ENCODE results near the gene MAP3K14. TPM values are rescaled to one million over a fixed set of nuclear protein-coding genes. Genes with fewer than 3 reads are reported as not detected.

MAP3K14 gene
- total and polyA plus RNA-seq, 10 of the 15 experiments (the other 5 are each of a cell fraction or from before 2014, with no cell fraction given), result 2.1 to 33.3 (median 19.7) TPM

DNA sequence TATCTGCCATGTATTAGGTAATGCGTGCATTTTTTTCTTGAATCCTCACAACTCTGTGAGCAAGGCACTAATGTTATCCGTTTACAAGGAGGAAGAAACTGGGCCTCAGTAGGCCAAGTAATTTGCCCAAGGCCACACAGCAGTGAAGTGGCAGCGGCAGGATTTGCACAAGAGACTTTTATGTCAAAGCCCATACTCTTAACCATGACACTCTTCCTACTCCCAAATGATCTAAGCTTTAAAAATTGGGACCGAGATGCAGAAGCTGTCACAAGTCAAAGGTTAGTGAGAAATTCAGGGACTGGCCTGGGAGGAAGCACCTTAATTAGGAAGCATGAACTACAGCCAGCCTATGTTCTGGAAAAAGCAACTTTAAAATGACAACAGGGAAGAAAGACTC lies 10.7 kb downstream of the MAP3K14 start:
- H3K27ac ChIP-seq (ENCODE audit: control insufficient read depth, insufficient read depth), result peak overlapping the region; percentile 60
- intact Hi-C loops (cut with micrococcal nuclease; ENCODE audit: unreplicated experiment), result no loop called here
- peak overlapping the region; percentile 11; the same call in 1 of the 2 replicates for H3K4me2 ChIP-seq (ENCODE audit: control insufficient read depth, insufficient read depth)
- TF ChIP-seq SP1 (IDR thresholded peaks at IDR 0.05; ENCODE audit: low read depth, low read length), result no peak
- TF ChIP-seq, protein P1, sequence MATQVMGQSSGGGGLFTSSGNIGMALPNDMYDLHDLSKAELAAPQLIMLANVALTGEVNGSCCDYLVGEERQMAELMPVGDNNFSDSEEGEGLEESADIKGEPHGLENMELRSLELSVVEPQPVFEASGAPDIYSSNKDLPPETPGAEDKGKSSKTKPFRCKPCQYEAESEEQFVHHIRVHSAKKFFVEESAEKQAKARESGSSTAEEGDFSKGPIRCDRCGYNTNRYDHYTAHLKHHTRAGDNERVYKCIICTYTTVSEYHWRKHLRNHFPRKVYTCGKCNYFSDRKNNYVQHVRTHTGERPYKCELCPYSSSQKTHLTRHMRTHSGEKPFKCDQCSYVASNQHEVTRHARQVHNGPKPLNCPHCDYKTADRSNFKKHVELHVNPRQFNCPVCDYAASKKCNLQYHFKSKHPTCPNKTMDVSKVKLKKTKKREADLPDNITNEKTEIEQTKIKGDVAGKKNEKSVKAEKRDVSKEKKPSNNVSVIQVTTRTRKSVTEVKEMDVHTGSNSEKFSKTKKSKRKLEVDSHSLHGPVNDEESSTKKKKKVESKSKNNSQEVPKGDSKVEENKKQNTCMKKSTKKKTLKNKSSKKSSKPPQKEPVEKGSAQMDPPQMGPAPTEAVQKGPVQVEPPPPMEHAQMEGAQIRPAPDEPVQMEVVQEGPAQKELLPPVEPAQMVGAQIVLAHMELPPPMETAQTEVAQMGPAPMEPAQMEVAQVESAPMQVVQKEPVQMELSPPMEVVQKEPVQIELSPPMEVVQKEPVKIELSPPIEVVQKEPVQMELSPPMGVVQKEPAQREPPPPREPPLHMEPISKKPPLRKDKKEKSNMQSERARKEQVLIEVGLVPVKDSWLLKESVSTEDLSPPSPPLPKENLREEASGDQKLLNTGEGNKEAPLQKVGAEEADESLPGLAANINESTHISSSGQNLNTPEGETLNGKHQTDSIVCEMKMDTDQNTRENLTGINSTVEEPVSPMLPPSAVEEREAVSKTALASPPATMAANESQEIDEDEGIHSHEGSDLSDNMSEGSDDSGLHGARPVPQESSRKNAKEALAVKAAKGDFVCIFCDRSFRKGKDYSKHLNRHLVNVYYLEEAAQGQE (IDR thresholded peaks at IDR 0.05; ENCODE audit: low read depth, low read length), result no peak
- TF ChIP-seq, protein P2, sequence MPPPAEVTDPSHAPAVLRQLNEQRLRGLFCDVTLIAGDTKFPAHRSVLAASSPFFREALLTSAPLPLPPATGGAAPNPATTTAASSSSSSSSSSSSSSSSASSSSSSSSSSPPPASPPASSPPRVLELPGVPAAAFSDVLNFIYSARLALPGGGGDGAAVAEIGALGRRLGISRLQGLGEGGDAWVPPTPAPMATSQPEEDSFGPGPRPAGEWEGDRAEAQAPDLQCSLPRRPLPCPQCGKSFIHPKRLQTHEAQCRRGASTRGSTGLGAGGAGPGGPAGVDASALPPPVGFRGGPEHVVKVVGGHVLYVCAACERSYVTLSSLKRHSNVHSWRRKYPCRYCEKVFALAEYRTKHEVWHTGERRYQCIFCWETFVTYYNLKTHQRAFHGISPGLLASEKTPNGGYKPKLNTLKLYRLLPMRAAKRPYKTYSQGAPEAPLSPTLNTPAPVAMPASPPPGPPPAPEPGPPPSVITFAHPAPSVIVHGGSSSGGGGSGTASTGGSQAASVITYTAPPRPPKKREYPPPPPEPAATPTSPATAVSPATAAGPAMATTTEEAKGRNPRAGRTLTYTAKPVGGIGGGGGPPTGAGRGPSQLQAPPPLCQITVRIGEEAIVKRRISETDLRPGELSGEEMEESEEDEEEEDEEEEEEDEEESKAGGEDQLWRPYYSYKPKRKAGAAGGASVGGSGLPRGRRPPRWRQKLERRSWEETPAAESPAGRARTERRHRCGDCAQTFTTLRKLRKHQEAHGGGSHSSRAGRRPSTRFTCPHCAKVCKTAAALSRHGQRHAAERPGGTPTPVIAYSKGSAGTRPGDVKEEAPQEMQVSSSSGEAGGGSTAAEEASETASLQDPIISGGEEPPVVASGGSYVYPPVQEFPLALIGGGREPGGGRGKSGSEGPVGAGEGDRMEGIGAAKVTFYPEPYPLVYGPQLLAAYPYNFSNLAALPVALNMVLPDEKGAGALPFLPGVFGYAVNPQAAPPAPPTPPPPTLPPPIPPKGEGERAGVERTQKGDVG (CRISPR knock-in tag; IDR thresholded peaks at IDR 0.05), result no peak
- no peak for TF ChIP-seq ASH2L (IDR thresholded peaks at IDR 0.05; ENCODE audit: borderline replicate concordance, low read depth)
- TF ChIP-seq CHD1 (IDR thresholded peaks at IDR 0.05; ENCODE audit: low read depth, low read length), result no peak
- TF ChIP-seq MTA2 (IDR thresholded peaks at IDR 0.05; ENCODE audit: low read depth), result no peak
- no peak for TF ChIP-seq RELB (IDR thresholded peaks at IDR 0.05; ENCODE audit: low read depth)
- no peak for TF ChIP-seq ATF3 (IDR thresholded peaks at IDR 0.05; ENCODE audit: borderline replicate concordance, extremely low read depth, low read depth, low read length)
- TF ChIP-seq ZNF217 (IDR thresholded peaks at IDR 0.05), result no peak
- no peak for TF ChIP-seq KAT2A (conservative IDR thresholded peaks at IDR 0.05; ENCODE audit: control insufficient read depth, low read depth, low read length)
- TF ChIP-seq TARDBP (IDR thresholded peaks at IDR 0.05; ENCODE audit: borderline replicate concordance), result no peak

More for the DNA sequence above, 10.7 kb downstream of the MAP3K14 start:
- RAD21 ChIA-PET (ENCODE audit: unreplicated experiment), result interaction anchor here (1.3 to 12.1 kb wide), 4 partner anchors 9 to 79 kb away, joined by 4 to 216 read pairs (median 18); partner anchors contain the start of gene MAP3K14
- Histone ChIP-seq H3K36me3 (ENCODE audit: control insufficient read depth in 2 of 2, insufficient read depth in 2 of 2, low read length in 1 of 2) (peaks cover 5 to 16% of the 10 kb centered on the region in 2 experiments), H3K9me3 (replicated peaks; ENCODE audit: control insufficient read depth, insufficient read depth, low read length) (no peaks in the 10 kb centered on the region; the same call in 2 of the 3 replicates), H4K20me1 (ENCODE audit: control insufficient read depth, insufficient read depth) (no peaks in the 10 kb centered on the region), H3K4me1 (ENCODE audit: control insufficient read depth, insufficient read depth, low read length) (peaks cover 85% of the 10 kb centered on the region), H2AFZ (ENCODE audit: control insufficient read depth, low read depth, low read length) (no peak overlapping the region), H3K27me3 (replicated peaks in 1 of 2; ENCODE audit: control insufficient read depth in 2 of 2, insufficient read depth in 2 of 2, low read length in 1 of 2) (no peaks in the 10 kb centered on the region), H3K9ac (ENCODE audit: control insufficient read depth, insufficient read depth, low read length) (no peak overlapping the region; the same call in 1 of the 2 replicates), H3K79me2 (ENCODE audit: control insufficient read depth, insufficient read depth, low read length) (peaks cover 82% of the 10 kb centered on the region), H3K4me3 (no peak overlapping the region)
- no peak for FAIRE-seq
- no peak for ATAC-seq
- BruUV-seq (replicated peaks), result TSS peak; percentile 0
- SMC1A ChIA-PET (ENCODE audit: uncharacterized antibody, unreplicated experiment), result interaction anchor here (1.2 to 17.3 kb wide), 4 partner anchors 8 to 29 kb away, joined by 3 to 153 read pairs (median 30); partner anchors contain the start of gene MAP3K14
- CTCF ChIA-PET, result interaction anchor here (0.8 to 13.2 kb wide), 5 partner anchors 11 to 79 kb away, joined by 3 to 194 read pairs (median 4); partner anchors contain the start of gene MAP3K14
- POLR2A ChIA-PET, result interaction anchor here (0.8 to 11.6 kb wide), 6 partner anchors 8 to 51 kb away, joined by 3 to 203 read pairs (median 6); partner anchors contain the start of gene MAP3K14
- in situ Hi-C loops (cut with MboI), result no loop called here
- no peak for DNase-seq (ENCODE audit: low read depth, low spot score)
- WGBS (ENCODE audit: insufficient coverage, insufficient replicate concordance, low lambda C conversion rate, missing lambda C conversion rate), result 76% methylated on average over 4 of the region's 4 CpGs

Measured in GM12878 (cell line).